Endothelial cell (in vitro differentiated cells): Measurements from ENCODE around the gene IGF2BP1. TPM values are rescaled to one million over a fixed set of nuclear protein-coding genes. Genes with fewer than 3 reads are reported as not detected.

Source experiments
- DNase-seq: peaks from one replicate; pipeline ENCODE4 v3.0.0; 2021; ENCODE audit warnings: low spot score
- H3K27ac Mint-ChIP-seq: one replicate; pipeline ENCODE4 v1.8.0; 2021; ENCODE audit warnings: mixed read lengths, inconsistent platforms; ENCODE audit not compliant: unreplicated experiment
- H3K27me3 Mint-ChIP-seq: one replicate; pipeline ENCODE4 v1.8.0; 2021; ENCODE audit warnings: mild to moderate bottlenecking, moderate library complexity, mixed read lengths, inconsistent platforms; ENCODE audit not compliant: unreplicated experiment
- H3K36me3 Mint-ChIP-seq: one replicate; pipeline ENCODE4 v1.8.0; 2021; ENCODE audit warnings: mild to moderate bottlenecking, low read depth, mixed read lengths, inconsistent platforms; ENCODE audit not compliant: unreplicated experiment
- H3K4me1 Mint-ChIP-seq: one replicate; pipeline ENCODE4 v1.8.0; 2021; ENCODE audit warnings: mild to moderate bottlenecking, mixed read lengths, inconsistent platforms; ENCODE audit not compliant: unreplicated experiment
- H3K4me3 Mint-ChIP-seq: one replicate; pipeline ENCODE4 v1.8.0; 2021; ENCODE audit warnings: mild to moderate bottlenecking, mixed read lengths, inconsistent platforms; ENCODE audit not compliant: unreplicated experiment
- H3K9me3 Mint-ChIP-seq: one replicate; pipeline ENCODE4 v1.8.0; 2021; ENCODE audit warnings: mixed read lengths, inconsistent platforms; ENCODE audit not compliant: unreplicated experiment
- CTCF ChIP-seq: fragments of 200-600 bp; sonication (generic); IDR thresholded peaks from one replicate; pipeline ENCODE4 v1.5.0; 2021; ENCODE audit warnings: antibody characterized with exemption; ENCODE audit not compliant: unreplicated experiment
- total RNA-seq: library from RNA; stranded (reverse); fragmentation: NEBNext Ultra II Directional; extraction: Animal tissue kit (Norgen Biotek cat#: 25700); gene quantifications from one replicate; pipeline ENCODE4 v1.2.1, GENCODE V29; 2021; ENCODE audit not compliant: unreplicated experiment

IGF2BP1 gene
- total RNA-seq, 1 donor from 2014 or later, result 298 TPM

GRCh38 chr17:48973806-48974205, 23.4 kb upstream of the IGF2BP1 start:
- no peak for DNase-seq
- H3K9me3 Mint-ChIP-seq, result no peaks in the 10 kb centered on the region
- no peaks in the 10 kb centered on the region for H3K36me3 Mint-ChIP-seq
- no peak overlapping the region for H3K4me3 Mint-ChIP-seq
- H3K4me1 Mint-ChIP-seq, result peaks cover 3% of the 10 kb centered on the region
- H3K27ac Mint-ChIP-seq, result no peak overlapping the region
- TF ChIP-seq CTCF, result no peak
- H3K27me3 Mint-ChIP-seq, result peaks cover 5% of the 10 kb centered on the region

- Mint-ChIP-seq H3K4me1 (no peaks in the 10 kb centered on the region), H3K36me3 (peaks cover 3% of the 10 kb centered on the region), H3K4me3 (no peak overlapping the region), H3K9me3 (no peaks in the 10 kb centered on the region), H3K27ac (no peak overlapping the region), H3K27me3 (no peaks in the 10 kb centered on the region)
- TF ChIP-seq CTCF, result no peak
- DNase-seq, result no peak
Measured at GRCh38 chr17:48981927-48982539, 15.2 kb upstream of the IGF2BP1 start.

GRCh38 chr17:48985436-48986245, 11.5 kb upstream of the IGF2BP1 start:
- H3K27me3 Mint-ChIP-seq, result no peaks in the 10 kb centered on the region
- DNase-seq, result no peak
- H3K4me3 Mint-ChIP-seq, result peak overlapping the region; percentile 24

GRCh38 chr17:48989100-48989499, 8.1 kb upstream of the IGF2BP1 start:
- Mint-ChIP-seq H3K27ac (no peak overlapping the region), H3K4me3 (no peak overlapping the region), H3K9me3 (no peaks in the 10 kb centered on the region), H3K4me1 (peaks cover 24% of the 10 kb centered on the region), H3K27me3 (no peaks in the 10 kb centered on the region), H3K36me3 (no peaks in the 10 kb centered on the region)
- DNase-seq, result no peak
- no peak for TF ChIP-seq CTCF

More at GRCh38 chr17:48985436-48986245, 11.5 kb upstream of the IGF2BP1 start:
- TF ChIP-seq CTCF, result no peak
- H3K36me3 Mint-ChIP-seq, result peaks cover 3% of the 10 kb centered on the region
- peaks cover 7% of the 10 kb centered on the region for H3K4me1 Mint-ChIP-seq
- no peaks in the 10 kb centered on the region for H3K9me3 Mint-ChIP-seq
- H3K27ac Mint-ChIP-seq, result no peak overlapping the region

GRCh38 chr17:48990882-48991357, 6.3 kb upstream of the IGF2BP1 start:
- no peak for TF ChIP-seq CTCF
- no peaks in the 10 kb centered on the region for H3K36me3 Mint-ChIP-seq
- peak overlapping the region; percentile 28 for H3K4me3 Mint-ChIP-seq
- peaks cover 36% of the 10 kb centered on the region for H3K4me1 Mint-ChIP-seq
- no peaks in the 10 kb centered on the region for H3K9me3 Mint-ChIP-seq
- peak overlapping the region; percentile 94 for H3K27ac Mint-ChIP-seq
- H3K27me3 Mint-ChIP-seq, result peaks cover 5% of the 10 kb centered on the region
- no peak for DNase-seq
